ENCODE measurements around the gene HNMT. TPM values are rescaled to one million over a fixed set of nuclear protein-coding genes. Genes with fewer than 3 reads are reported as not detected.

HNMT gene
- total RNA-seq, 1 donor from 2014 or later, result 3.2 TPM

- Mint-ChIP-seq H3K27ac (ENCODE audit: unreplicated experiment) (no peak overlapping the region), H3K27me3 (ENCODE audit: unreplicated experiment) (peaks cover 7% of the 10 kb centered on the region), H3K9me3 (ENCODE audit: unreplicated experiment) (no peaks in the 10 kb centered on the region), H3K4me1 (ENCODE audit: unreplicated experiment) (peaks cover 3% of the 10 kb centered on the region), H3K36me3 (ENCODE audit: unreplicated experiment) (no peaks in the 10 kb centered on the region), H3K4me3 (ENCODE audit: unreplicated experiment) (no peak overlapping the region)
- no peak for DNase-seq (ENCODE audit: extremely low spot score, unreplicated experiment)
- TF ChIP-seq, protein P1, sequence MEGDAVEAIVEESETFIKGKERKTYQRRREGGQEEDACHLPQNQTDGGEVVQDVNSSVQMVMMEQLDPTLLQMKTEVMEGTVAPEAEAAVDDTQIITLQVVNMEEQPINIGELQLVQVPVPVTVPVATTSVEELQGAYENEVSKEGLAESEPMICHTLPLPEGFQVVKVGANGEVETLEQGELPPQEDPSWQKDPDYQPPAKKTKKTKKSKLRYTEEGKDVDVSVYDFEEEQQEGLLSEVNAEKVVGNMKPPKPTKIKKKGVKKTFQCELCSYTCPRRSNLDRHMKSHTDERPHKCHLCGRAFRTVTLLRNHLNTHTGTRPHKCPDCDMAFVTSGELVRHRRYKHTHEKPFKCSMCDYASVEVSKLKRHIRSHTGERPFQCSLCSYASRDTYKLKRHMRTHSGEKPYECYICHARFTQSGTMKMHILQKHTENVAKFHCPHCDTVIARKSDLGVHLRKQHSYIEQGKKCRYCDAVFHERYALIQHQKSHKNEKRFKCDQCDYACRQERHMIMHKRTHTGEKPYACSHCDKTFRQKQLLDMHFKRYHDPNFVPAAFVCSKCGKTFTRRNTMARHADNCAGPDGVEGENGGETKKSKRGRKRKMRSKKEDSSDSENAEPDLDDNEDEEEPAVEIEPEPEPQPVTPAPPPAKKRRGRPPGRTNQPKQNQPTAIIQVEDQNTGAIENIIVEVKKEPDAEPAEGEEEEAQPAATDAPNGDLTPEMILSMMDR (IDR thresholded peaks at IDR 0.05), result no peak
These were observed 36.4 kb upstream of the HNMT start for GRCh38 chr2:137927846-137928245.

DNA sequence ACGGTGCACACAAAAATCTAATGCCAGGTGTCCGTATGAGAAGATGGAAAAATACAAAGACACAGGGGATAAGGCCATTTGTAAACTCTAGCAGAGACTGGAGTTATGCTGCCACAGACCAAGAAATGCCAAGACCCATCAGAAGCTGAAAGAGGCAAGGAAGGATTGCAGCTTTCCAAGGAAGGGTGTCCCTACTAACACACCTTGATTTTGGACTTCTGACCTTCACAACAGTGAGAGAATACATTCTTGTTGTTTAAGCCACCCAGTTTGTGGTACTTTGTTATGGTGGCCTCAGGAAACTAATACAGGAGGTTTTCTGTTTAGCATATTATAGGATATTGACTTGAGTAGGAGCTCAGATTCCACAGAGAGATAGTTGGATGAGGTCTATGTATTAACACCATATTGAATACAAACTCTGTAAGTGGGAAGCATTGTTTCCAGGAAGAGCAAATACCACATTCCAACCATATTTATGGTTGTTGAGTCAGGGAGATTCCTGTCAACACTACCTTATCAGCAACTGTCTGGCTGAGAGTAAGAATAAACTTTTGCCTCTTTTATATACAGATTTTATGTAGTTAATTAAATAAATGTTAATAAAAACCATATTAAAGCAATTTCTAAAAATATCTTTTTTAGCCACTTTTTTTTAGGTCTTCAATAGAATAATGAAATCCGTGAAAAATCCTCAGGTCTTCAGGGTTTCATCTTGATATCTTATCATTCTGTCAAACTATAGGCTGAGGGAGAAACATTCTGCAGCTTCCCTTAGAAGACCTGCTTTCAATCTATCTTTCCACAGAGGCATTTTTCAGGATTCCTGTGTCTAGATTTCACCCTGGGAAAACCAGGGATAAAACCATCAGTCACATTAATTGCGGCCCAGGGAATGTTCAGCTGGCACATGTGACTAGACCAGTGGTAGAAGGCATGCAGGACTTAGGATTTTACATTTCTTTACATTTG is 35.4 kb upstream of the HNMT start:
- Mint-ChIP-seq H3K27me3 (ENCODE audit: unreplicated experiment) (peaks cover 1% of the 10 kb centered on the region), H3K27ac (ENCODE audit: unreplicated experiment) (no peak overlapping the region), H3K4me3 (ENCODE audit: unreplicated experiment) (no peak overlapping the region), H3K9me3 (ENCODE audit: unreplicated experiment) (no peaks in the 10 kb centered on the region), H3K4me1 (ENCODE audit: unreplicated experiment) (peaks cover 3% of the 10 kb centered on the region), H3K36me3 (ENCODE audit: unreplicated experiment) (no peaks in the 10 kb centered on the region)
- no peak for DNase-seq (ENCODE audit: extremely low spot score, unreplicated experiment)
- TF ChIP-seq, protein P1 (IDR thresholded peaks at IDR 0.05), result no peak

GRCh38 chr2:137929519-137929916 is 34.8 kb upstream of the HNMT start:
- no peaks in the 10 kb centered on the region for H3K27me3 Mint-ChIP-seq (ENCODE audit: unreplicated experiment)
- DNase-seq (ENCODE audit: extremely low spot score, unreplicated experiment), result no peak
- no peaks in the 10 kb centered on the region for H3K36me3 Mint-ChIP-seq (ENCODE audit: unreplicated experiment)

DNA sequence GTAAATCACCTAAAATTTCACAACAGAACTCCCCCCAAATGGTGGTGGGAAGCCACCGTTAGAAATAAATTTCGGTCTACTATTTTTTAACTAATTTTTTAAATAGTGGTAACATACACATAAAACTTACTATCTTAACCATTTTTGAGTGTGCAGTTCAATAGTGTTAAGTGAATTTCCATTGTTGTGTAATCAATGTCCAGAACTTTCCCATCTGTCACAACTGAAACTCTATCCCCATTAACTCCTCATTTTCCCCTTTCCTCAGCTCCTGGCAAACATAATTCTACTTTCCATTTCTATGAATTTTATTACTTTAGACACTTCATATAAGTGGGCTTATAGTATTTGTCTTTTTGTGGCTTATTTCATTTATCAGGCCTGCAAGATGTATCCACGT is 34.1 kb upstream of the HNMT start:
- Mint-ChIP-seq H3K9me3 (ENCODE audit: unreplicated experiment) (peaks cover 2% of the 10 kb centered on the region), H3K27me3 (ENCODE audit: unreplicated experiment) (no peaks in the 10 kb centered on the region), H3K36me3 (ENCODE audit: unreplicated experiment) (no peaks in the 10 kb centered on the region), H3K4me3 (ENCODE audit: unreplicated experiment) (no peak overlapping the region), H3K4me1 (ENCODE audit: unreplicated experiment) (peaks cover 3% of the 10 kb centered on the region), H3K27ac (ENCODE audit: unreplicated experiment) (no peak overlapping the region)
- no peak for DNase-seq (ENCODE audit: extremely low spot score, unreplicated experiment)
- TF ChIP-seq, protein P1 (IDR thresholded peaks at IDR 0.05), result no peak

More at GRCh38 chr2:137929519-137929916, 34.8 kb upstream of the HNMT start:
- TF ChIP-seq, protein P1 (IDR thresholded peaks at IDR 0.05), result no peak
- Mint-ChIP-seq H3K4me3 (ENCODE audit: unreplicated experiment) (no peak overlapping the region), H3K4me1 (ENCODE audit: unreplicated experiment) (peaks cover 3% of the 10 kb centered on the region), H3K9me3 (ENCODE audit: unreplicated experiment) (no peaks in the 10 kb centered on the region), H3K27ac (ENCODE audit: unreplicated experiment) (no peak overlapping the region)

DNA sequence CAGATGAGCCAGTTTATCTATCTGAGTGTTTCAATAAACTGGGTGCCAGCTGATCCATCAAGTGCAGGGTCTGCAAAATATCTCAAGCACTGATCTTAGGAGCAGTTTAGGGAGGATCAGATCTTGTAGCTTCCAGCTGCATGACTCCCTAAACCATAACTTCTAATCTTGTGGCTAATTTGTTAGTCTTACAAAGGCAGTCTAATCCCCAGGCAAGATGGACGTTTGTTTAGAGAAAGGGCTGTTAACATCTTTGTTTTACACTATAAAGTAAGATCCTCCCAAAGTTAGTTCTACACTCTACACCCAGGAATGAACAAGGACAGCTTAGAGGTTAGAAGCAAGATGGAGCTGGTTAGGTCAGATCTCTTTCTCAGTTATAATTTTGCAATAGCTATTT is 28.7 kb upstream of the HNMT start:
- TF ChIP-seq, protein P1 (IDR thresholded peaks at IDR 0.05), result no peak
- no peaks in the 10 kb centered on the region for H3K36me3 Mint-ChIP-seq (ENCODE audit: unreplicated experiment)
- H3K4me1 Mint-ChIP-seq (ENCODE audit: unreplicated experiment), result no peaks in the 10 kb centered on the region
- no peak overlapping the region for H3K4me3 Mint-ChIP-seq (ENCODE audit: unreplicated experiment)
- H3K27me3 Mint-ChIP-seq (ENCODE audit: unreplicated experiment), result peaks cover 8% of the 10 kb centered on the region
- no peak for DNase-seq (ENCODE audit: extremely low spot score, unreplicated experiment)
- no peak overlapping the region for H3K27ac Mint-ChIP-seq (ENCODE audit: unreplicated experiment)
- H3K9me3 Mint-ChIP-seq (ENCODE audit: unreplicated experiment), result peaks cover 4% of the 10 kb centered on the region

Data from osteocyte (in vitro differentiated cells).